Tibial nerve (tissue), 4 donors: Measurements from ENCODE around the gene CNR1.

Experiments used
- EP300 ChIP-seq, 2 donors: sonication (generic); formaldehyde crosslinking; IDR thresholded peaks; one replicate each; pipeline ENCODE4 v1.6.1; 2017; ENCODE audit warnings: antibody characterized with exemption in 2 of 2, mild to moderate bottlenecking in 1 of 2
- POLR2A ChIP-seq, 2 donors: fragments of 450-650 bp; IDR thresholded peaks; one replicate each; pipeline ENCODE4 v1.6.1; 2017; ENCODE audit warnings: antibody characterized with exemption in 2 of 2, mild to moderate bottlenecking in 2 of 2, moderate library complexity in 2 of 2
- TF ChIP-seq, protein P1 (sequence below), 5 experiments: fragments of 200-600 bp in 3 of 5; fragments of 450-650 bp in 2 of 5; sonication (generic) in 3 of 5; IDR thresholded peaks; one replicate each; pipeline ENCODE4 v1.5.1; 2016 to 2019; ENCODE audit warnings: antibody characterized with exemption in 5 of 5, mild to moderate bottlenecking in 3 of 5, moderate library complexity in 2 of 5

- TF ChIP-seq, protein P1, sequence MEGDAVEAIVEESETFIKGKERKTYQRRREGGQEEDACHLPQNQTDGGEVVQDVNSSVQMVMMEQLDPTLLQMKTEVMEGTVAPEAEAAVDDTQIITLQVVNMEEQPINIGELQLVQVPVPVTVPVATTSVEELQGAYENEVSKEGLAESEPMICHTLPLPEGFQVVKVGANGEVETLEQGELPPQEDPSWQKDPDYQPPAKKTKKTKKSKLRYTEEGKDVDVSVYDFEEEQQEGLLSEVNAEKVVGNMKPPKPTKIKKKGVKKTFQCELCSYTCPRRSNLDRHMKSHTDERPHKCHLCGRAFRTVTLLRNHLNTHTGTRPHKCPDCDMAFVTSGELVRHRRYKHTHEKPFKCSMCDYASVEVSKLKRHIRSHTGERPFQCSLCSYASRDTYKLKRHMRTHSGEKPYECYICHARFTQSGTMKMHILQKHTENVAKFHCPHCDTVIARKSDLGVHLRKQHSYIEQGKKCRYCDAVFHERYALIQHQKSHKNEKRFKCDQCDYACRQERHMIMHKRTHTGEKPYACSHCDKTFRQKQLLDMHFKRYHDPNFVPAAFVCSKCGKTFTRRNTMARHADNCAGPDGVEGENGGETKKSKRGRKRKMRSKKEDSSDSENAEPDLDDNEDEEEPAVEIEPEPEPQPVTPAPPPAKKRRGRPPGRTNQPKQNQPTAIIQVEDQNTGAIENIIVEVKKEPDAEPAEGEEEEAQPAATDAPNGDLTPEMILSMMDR (IDR thresholded peaks at IDR 0.05) = no peak
- TF ChIP-seq POLR2A (IDR thresholded peaks at IDR 0.05) (no peak), EP300 (IDR thresholded peaks at IDR 0.05) (no peak)
Observed at GRCh38 chr6:88211446-88211845, 45.3 kb upstream of the CNR1 start.
